Stimulated activated memory B cell treated with anti-CD40 and anti-IgM and Interleukin-4, amounts not matched to agents 10 μg/mL and 1 μg/mL and 100 μg/mL, for 72 hours (primary cell): ENCODE data around the gene GMDS.
A peak's percentile ranks its signal among the peaks of the same experiment; 100 is the strongest.

Source experiments
- ATAC-seq: fragments of 150-1000 bp; cut with Tn5 transposase; 2 replicates; pipeline ENCODE4 v1.10.0; 2021
- H3K27ac Mint-ChIP-seq: one replicate; pipeline ENCODE4 v1.8.0; 2022; ENCODE audit warnings: mild to moderate bottlenecking, mixed read lengths
- H3K27me3 Mint-ChIP-seq: one replicate; pipeline ENCODE4 v1.8.0; 2022; ENCODE audit warnings: mixed read lengths
- H3K36me3 Mint-ChIP-seq: one replicate; pipeline ENCODE4 v1.8.0; 2022; ENCODE audit warnings: mixed read lengths
- H3K4me1 Mint-ChIP-seq: one replicate; pipeline ENCODE4 v1.8.0; 2022; ENCODE audit warnings: mixed read lengths
- H3K4me3 Mint-ChIP-seq: one replicate; pipeline ENCODE4 v1.8.0; 2022; ENCODE audit warnings: mild to moderate bottlenecking, moderate library complexity, mixed read lengths
- H3K9me3 Mint-ChIP-seq: one replicate; pipeline ENCODE4 v1.8.0; 2022; ENCODE audit warnings: mixed read lengths

The GMDS gene

DNA sequence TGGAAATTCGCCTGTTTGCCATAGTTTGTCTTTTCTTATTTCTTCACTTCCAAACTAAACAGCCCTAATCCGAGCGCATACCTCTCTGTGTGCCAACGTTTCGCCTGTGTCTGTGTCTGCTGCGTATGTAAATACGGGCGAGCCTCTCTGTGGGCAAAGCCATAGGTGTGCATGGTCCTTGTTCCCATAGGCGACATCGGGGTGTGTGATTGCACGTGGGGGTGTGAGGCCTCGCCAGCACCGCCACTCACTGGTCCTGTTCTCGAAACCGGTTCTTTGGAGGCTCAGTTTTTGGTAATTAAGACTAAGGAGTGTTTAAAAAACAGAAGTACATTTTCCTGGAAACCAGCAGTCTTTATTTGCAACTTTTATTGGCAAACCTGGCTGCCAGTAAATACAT is 641.7 kb downstream of the GMDS start:
- Mint-ChIP-seq H3K36me3 (no peaks in the 10 kb centered on the region), H3K4me1 (peaks cover 36% of the 10 kb centered on the region), H3K27me3 (peaks cover 91% of the 10 kb centered on the region), H3K4me3 (no peak overlapping the region), H3K27ac (no peak overlapping the region), H3K9me3 (no peaks in the 10 kb centered on the region)
- no peak for ATAC-seq

DNA sequence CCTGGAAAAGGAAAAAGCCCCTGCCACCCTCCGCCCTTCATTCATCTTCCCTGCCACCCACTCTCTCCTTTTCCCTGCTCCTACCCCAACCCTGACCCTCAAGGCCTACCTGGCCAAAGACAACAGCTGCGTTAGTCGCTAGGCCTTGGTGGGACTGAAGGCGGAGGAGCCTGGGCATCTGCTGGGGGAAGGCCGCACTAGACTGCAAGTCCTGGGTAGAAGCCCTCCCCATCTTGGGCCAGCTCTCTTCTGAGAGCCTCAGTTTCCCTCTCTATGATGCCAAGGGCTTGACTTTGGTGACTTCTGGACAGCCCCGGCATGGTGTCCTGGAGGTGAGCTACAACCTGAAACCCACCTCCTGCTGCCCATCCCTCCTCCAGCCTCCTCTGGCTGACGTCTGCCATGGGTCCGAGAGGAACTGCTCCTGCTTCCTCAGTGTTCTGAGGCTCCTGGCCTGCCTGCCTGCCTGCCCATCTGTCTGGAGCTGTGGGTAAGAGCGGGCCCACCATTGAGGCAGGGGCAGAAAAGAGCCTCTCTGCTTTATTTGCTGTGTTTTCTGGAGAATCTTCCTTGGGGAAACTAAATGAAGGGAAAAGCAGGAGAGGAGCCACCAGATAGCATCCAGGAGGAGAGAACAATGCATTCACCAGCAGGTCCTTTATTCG is 643.2 kb downstream of the GMDS start:
- Mint-ChIP-seq H3K4me1 (peaks cover 21% of the 10 kb centered on the region), H3K27ac (no peak overlapping the region), H3K27me3 (peaks cover 91% of the 10 kb centered on the region), H3K4me3 (no peak overlapping the region), H3K36me3 (no peaks in the 10 kb centered on the region), H3K9me3 (no peaks in the 10 kb centered on the region)
- ATAC-seq = no peak

DNA sequence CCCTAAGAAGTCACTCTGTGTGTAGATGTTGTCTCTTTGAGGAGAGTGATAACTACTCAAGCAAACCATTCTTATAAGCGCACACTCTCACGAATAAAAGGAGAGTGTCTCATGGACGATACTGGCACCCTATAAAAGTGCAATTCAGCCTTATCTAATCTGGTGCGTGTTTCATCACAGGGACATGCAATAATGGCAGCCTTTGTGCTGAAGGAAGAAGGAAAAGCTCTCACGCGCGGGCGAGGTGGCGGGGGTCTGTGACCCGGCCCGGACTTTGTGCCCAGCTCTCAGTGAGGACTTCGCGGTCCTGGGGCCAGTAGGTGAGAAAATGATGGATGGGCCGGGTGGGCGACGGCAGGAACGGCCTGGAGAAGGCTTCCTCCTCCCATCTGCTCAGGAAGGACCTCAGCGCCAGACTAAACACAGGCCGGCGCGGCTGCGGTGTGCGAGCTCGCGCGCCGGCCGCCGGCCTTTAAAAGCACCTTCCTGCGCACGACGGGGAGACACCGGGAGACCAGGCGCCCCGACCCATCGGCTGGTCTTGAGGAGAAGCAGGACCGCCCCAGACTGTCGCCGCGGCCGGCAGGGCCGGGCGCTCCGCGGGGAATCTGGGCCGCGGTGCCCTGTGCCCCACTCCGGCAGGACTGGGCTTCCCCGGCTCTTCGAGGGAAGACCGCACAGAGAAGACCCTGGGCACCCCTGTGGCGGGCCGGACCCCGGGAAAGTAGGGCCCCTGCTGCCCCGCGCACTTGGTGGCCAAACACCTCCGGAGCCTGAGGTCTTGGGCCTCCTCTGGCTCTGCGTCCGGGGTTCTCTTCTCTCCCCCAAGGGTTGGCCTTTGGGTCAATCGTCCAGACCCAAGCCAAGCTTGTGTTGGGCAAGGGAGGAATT is 644.0 kb downstream of the GMDS start:
- no peak for ATAC-seq
- H3K9me3 Mint-ChIP-seq = no peaks in the 10 kb centered on the region
- no peak overlapping the region for H3K27ac Mint-ChIP-seq
- H3K27me3 Mint-ChIP-seq = peaks cover 91% of the 10 kb centered on the region
- peaks cover 13% of the 10 kb centered on the region for H3K4me1 Mint-ChIP-seq
- H3K36me3 Mint-ChIP-seq = no peaks in the 10 kb centered on the region
- no peak overlapping the region for H3K4me3 Mint-ChIP-seq

DNA sequence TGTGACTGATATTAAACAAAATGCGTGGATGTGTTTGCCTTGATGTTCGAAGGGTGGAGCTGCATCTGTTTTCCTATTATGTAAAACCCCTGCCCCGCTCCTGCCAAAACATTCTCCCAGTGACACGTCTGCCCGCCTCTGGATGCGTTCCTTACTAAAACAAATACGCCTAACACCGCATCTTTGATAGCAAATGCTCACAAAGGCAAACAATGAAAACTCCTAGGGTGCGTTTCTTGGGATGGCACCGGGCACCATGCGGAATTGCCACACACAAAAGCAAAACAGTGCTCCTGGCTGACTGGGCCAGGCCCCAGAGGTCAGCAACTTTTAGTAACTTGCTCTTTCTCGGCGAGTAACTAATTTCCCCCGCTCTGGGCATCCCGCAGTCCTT is 644.6 kb downstream of the GMDS start:
- no peak overlapping the region for H3K27ac Mint-ChIP-seq
- H3K4me1 Mint-ChIP-seq = peaks cover 7% of the 10 kb centered on the region
- no peaks in the 10 kb centered on the region for H3K36me3 Mint-ChIP-seq
- no peak for ATAC-seq
- H3K27me3 Mint-ChIP-seq = peaks cover 91% of the 10 kb centered on the region
- H3K9me3 Mint-ChIP-seq = no peaks in the 10 kb centered on the region
- no peak overlapping the region for H3K4me3 Mint-ChIP-seq

DNA sequence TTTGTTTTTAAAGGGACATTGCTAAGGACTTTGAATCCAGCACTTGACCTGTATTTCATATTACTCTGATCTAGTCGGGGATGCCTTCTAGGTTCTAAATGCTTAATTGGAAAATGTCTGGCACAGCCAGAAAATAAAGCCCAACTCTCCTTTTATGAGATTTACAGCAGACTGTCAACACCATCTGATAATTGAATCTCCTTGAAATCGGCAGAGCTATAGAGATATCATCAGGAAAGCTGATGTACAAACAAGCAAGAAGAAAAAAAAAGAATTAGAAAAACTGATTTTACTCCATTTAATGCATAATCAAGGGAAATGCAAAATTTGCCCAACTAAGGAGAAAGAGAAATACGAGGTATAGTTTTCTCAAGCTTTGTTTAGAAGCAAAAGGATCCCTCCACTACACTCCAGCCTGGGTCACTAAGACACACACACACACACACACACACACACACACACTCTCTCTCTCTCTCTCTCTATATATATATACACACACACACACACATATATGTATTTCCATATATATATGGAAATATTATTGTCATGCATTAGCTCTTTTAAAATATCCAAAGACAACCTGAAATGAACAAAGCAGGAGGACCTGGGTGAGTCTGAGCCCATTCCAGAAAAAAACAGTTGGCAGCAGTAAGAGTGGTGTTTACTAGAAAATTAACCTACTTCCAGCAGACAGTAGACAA is 645.2 kb downstream of the GMDS start:
- H3K27me3 Mint-ChIP-seq = peaks cover 87% of the 10 kb centered on the region
- no peak overlapping the region for H3K27ac Mint-ChIP-seq
- H3K4me3 Mint-ChIP-seq = no peak overlapping the region

DNA sequence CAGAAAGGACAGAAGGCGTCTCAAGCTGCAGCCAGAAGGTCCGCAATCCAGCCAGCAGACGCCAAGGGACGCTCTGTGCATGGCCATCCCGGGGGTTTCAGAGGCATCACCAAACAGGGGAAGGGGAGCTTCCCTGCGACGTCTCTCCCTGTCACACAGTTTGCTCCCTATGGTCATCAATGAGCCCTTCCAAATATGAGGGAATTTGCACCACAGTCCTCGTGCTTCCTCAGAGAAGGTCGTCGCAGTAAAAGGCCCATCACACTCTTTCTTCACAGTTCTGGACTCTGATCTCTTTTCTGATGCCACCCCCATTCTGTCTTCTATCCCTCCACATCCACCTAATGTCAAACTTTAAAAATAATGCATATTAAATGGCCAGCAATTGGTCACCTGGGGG is 645.9 kb downstream of the GMDS start:
- no peaks in the 10 kb centered on the region for H3K9me3 Mint-ChIP-seq
- peaks cover 85% of the 10 kb centered on the region for H3K27me3 Mint-ChIP-seq
- H3K4me3 Mint-ChIP-seq = no peak overlapping the region
- H3K4me1 Mint-ChIP-seq = no peaks in the 10 kb centered on the region
- no peak for ATAC-seq
- no peaks in the 10 kb centered on the region for H3K36me3 Mint-ChIP-seq
- H3K27ac Mint-ChIP-seq = no peak overlapping the region

More for the DNA sequence above, 645.2 kb downstream of the GMDS start:
- H3K4me1 Mint-ChIP-seq = peaks cover 1% of the 10 kb centered on the region
- H3K36me3 Mint-ChIP-seq = no peaks in the 10 kb centered on the region
- ATAC-seq = no peak
- H3K9me3 Mint-ChIP-seq = no peaks in the 10 kb centered on the region

DNA sequence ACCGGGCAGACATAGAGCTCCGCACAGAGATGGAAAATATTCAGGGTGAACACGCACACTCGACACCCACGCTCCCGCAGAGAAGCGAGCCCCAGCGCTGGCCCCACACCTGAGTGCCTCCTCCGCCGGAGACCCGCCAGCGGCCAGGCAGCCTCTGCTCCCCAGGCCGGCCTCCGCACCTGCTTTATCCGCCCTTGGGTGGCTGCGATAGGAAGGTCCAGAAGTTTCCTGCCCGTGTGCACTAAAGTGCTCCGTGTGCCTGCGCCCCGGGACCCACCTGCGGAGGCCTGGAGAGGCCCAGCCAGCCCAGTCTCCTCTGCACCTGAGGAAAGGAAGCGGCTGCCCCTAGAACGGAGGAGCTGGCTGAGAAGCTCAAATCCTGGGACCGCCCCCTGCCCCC is 646.5 kb downstream of the GMDS start:
- Mint-ChIP-seq H3K9me3 (no peaks in the 10 kb centered on the region), H3K27ac (no peak overlapping the region), H3K4me3 (no peak overlapping the region), H3K36me3 (no peaks in the 10 kb centered on the region), H3K27me3 (peaks cover 84% of the 10 kb centered on the region), H3K4me1 (no peaks in the 10 kb centered on the region)
- ATAC-seq = no peak

DNA sequence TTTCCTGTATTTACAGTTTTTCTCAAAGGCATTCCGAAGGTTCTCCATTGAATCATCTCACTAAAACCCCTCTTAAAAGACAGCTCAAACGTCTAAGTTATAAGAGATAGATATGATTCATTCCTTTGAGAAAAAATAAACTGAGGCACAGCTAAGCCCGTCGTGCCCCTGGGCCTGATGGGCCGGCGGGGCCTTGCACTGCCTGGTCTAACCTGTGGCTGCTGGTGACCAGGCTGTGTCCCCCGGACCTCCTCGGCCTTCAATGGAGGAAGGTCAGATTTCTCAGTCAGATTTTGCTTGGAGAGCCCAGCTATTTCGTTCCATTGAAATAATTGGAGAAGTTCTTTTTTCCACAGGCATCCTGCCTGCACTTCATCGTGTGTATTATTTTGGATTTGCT is 647.0 kb downstream of the GMDS start:
- Mint-ChIP-seq H3K27ac (no peak overlapping the region), H3K4me1 (no peaks in the 10 kb centered on the region), H3K36me3 (no peaks in the 10 kb centered on the region), H3K4me3 (no peak overlapping the region), H3K27me3 (peaks cover 84% of the 10 kb centered on the region), H3K9me3 (no peaks in the 10 kb centered on the region)
- no peak for ATAC-seq

DNA sequence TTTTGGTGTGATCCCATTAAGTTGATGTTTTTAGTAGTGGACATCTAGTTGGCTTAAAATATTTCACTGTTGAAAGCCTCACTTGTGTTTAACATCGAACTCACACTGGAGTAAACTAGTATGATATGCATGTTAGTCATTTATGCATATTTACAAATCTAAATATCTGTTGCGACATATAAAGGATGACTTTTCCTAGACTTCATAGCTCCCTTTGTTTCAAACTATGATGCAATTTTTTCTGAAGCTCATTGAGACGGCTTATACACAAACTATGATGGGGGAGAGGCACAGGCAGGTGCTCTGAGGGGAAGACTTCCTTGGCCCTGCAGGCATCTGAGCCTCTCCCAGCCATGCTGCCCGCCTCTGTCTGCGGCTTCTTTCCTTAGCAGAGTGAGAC is 647.5 kb downstream of the GMDS start:
- H3K36me3 Mint-ChIP-seq = no peaks in the 10 kb centered on the region
- no peaks in the 10 kb centered on the region for H3K4me1 Mint-ChIP-seq
- H3K9me3 Mint-ChIP-seq = no peaks in the 10 kb centered on the region
- no peak for ATAC-seq
- H3K4me3 Mint-ChIP-seq = no peak overlapping the region
- H3K27me3 Mint-ChIP-seq = peaks cover 84% of the 10 kb centered on the region
- no peak overlapping the region for H3K27ac Mint-ChIP-seq

DNA sequence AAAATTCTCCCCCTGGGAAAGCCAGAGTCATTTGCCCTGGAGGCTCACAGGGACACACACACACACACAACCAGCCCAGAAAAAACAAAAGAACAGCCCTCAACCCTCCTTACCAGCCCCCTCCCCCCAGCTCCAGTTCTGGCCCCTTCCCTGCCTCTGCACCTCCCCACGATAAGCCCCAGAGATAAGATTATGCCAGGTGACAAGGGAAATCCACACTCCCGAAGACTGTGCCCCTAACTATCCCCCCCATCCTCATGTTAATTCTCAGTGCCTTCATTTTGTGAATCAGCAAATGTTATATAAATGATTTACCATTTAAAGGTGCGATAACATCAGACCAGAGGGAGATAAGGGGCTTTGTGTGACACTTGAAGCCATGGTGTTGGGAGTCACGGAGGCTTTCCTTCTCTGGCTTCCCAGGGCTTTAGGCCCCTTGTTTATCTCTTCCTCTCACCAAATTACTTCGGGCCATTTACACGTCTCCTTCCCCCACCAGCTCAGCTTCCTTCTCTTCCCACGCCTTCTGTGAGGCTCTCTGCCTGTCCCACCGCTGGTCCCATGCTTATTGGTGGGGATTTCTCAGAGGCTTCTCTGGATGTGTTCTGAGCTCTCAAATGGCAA is 648.2 kb downstream of the GMDS start:
- ATAC-seq = no peak
- H3K4me3 Mint-ChIP-seq = no peak overlapping the region
- no peaks in the 10 kb centered on the region for H3K36me3 Mint-ChIP-seq

DNA sequence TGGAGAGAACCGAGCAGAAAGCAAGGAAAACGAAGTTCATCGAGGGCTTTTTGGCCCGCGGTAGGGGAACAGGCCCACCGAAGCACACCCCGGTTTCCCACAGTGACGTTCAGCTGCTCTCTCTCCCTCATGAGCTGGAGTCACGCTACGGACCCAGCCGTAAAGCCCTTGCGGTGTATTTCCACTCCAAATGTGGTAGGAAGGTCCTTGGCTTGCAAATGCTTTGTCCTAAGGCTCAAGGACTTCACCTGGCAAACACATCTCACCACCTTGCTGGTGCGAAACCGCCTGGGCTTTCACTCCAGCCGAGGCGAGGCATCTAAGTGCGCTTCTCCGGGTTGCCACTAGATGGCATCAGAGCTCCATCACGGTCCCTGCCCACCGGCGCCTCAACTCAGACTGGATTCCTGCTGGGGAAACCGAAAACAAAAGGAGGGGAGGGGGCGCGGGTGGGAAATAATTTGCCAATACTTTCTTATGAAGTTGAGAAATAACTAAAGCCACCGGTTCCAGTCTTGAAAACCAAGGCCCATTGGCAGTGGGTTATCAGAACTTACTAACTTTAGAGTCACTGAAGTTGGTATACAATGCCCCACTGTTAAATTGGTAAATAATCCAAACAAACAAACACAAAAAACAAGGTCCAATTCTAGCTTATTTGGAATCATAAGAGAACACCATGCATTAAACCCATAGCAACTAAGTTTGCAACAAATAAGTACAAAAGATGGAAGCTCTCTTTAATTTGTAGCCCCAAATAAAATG is 649.1 kb downstream of the GMDS start:
- Mint-ChIP-seq H3K4me1 (no peaks in the 10 kb centered on the region), H3K36me3 (no peaks in the 10 kb centered on the region), H3K27me3 (peaks cover 75% of the 10 kb centered on the region), H3K9me3 (no peaks in the 10 kb centered on the region), H3K27ac (no peak overlapping the region), H3K4me3 (no peak overlapping the region)
- peak; percentile 69 for ATAC-seq

More for the DNA sequence above, 648.2 kb downstream of the GMDS start:
- Mint-ChIP-seq H3K4me1 (no peaks in the 10 kb centered on the region), H3K27me3 (peaks cover 84% of the 10 kb centered on the region), H3K9me3 (no peaks in the 10 kb centered on the region), H3K27ac (no peak overlapping the region)

DNA sequence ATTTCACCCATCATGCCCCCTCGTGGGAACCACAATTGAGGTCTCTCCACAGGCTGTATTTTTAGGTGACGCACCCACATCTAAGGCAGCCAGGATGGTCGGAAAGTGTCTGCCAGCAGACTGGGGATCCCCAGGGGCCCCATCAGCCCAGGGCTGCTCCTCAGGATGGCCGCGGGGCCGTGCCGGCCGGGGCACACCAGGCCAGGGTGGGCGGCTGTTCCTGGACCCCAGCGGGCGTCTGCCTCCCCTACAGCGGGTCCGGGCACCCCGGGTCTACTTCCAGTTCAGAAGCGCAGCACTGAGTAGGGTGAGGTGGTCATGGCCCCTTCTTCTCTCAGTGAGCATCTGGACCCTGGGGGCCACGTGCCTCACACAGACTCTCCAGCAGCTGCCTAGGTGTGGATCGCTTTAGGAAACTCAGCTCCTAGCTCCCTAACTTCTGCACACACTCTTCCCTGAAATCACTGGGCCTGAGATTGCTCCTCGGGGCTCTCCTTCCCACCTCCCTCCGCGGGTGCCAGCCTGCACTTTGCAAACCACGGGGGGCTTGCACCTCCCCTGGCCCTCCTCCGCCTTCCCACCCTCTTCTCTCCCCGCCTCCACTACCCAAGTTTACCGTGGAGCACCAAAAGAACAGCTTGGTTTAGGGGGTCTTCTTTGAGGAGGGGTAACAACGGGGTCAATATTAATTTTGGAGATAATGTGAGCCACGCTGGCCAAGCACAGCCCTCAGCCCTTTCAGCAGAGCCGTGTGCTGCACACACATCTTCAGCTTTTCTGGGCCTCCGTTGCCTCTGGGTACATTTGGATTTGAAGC is 649.9 kb downstream of the GMDS start:
- ATAC-seq = peak; percentile 34
- H3K4me1 Mint-ChIP-seq = no peaks in the 10 kb centered on the region

DNA sequence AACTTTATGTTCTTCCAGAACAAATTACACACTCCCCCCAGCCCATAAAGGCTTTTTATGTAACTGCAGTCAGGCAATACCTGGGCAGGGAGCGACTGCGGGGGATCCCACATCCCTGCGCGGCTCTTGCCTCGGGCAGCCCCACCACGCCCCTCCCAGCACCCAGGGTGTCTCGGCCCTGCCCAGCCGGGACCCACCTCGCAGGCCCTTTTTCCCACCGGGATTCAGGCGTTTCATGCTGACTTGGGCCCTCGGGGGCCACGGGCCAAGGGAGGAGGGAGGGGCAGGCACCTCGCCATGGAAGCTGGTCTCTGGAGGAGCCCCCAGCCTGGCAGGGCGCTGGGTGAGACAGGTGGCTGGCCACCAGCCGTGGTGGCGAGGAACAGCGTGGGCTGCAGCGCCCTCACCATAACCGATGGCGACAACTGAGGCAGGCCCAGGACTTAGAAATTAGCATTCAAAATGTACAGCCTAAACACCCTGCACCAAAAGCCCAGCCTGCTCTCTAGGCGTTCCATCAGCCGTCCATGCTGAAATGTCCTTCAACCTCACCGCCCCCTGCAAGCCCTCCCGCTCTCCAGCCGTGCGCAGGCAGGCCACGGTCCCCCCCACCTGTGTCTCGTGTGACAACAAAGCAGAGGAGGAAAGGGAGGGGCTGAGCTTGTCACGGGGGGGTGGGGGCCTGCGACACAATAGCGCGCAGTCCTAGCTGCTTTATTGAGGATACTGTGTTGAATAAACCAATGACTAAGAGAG is 650.8 kb downstream of the GMDS start:
- Mint-ChIP-seq H3K27me3 (peaks cover 58% of the 10 kb centered on the region), H3K36me3 (no peaks in the 10 kb centered on the region), H3K27ac (no peak overlapping the region), H3K4me3 (no peak overlapping the region), H3K9me3 (no peaks in the 10 kb centered on the region), H3K4me1 (no peaks in the 10 kb centered on the region)
- ATAC-seq = no peak

More for the DNA sequence above, 649.9 kb downstream of the GMDS start:
- peaks cover 67% of the 10 kb centered on the region for H3K27me3 Mint-ChIP-seq
- H3K9me3 Mint-ChIP-seq = no peaks in the 10 kb centered on the region
- no peaks in the 10 kb centered on the region for H3K36me3 Mint-ChIP-seq
- no peak overlapping the region for H3K4me3 Mint-ChIP-seq
- H3K27ac Mint-ChIP-seq = no peak overlapping the region
